ENCODE data around the gene RAMP1.
"Not testable (repeated sequence)": the region's sequence is repeated elsewhere in the genome, so short reads cannot be mapped to it uniquely, and the experiment has no call there.

RAMP1 gene

DNA sequence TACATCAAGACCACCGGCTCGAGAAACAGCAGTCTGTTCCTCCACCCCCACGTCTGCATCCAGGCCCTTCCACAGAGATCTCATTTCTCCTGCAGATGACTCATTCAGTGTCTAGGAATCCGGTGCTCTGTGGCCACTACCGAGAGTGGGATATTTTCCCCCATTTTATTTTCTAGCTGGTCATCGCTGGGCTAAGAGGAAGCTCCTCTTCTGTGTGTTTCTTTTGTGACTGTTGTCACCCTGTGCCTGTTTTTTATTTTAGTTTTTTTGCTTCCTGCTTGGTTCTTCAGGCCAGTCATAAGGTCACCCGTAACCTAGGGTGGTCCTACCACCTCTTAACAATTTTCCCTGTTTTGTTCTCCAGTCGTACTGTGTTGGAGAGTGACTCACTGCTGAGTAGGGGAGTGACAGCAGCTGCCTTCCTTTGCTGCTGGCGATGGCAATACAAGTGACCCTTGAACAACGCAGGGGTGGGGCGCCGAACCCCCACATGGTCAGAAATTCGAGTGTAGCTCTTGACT lies 6.7 kb downstream of the RAMP1 start:
- Histone ChIP-seq H3K36me3 (ENCODE audit: control insufficient read depth, insufficient read depth, low read length) (no peaks in the 10 kb centered on the region), H3K27me3 (replicated peaks; ENCODE audit: control insufficient read depth, insufficient read depth, low read length) (no peaks in the 10 kb centered on the region; the same call in 1 of the 2 replicates), H3K4me3 (replicated peaks; ENCODE audit: low read depth, low read length) (no peak overlapping the region)
- no peak for DNase-seq (ENCODE audit: extremely low read depth, insufficient read length)
- TF ChIP-seq, protein P1, sequence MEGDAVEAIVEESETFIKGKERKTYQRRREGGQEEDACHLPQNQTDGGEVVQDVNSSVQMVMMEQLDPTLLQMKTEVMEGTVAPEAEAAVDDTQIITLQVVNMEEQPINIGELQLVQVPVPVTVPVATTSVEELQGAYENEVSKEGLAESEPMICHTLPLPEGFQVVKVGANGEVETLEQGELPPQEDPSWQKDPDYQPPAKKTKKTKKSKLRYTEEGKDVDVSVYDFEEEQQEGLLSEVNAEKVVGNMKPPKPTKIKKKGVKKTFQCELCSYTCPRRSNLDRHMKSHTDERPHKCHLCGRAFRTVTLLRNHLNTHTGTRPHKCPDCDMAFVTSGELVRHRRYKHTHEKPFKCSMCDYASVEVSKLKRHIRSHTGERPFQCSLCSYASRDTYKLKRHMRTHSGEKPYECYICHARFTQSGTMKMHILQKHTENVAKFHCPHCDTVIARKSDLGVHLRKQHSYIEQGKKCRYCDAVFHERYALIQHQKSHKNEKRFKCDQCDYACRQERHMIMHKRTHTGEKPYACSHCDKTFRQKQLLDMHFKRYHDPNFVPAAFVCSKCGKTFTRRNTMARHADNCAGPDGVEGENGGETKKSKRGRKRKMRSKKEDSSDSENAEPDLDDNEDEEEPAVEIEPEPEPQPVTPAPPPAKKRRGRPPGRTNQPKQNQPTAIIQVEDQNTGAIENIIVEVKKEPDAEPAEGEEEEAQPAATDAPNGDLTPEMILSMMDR (IDR thresholded peaks at IDR 0.05; ENCODE audit: insufficient read depth, low read length, poor library complexity, severe bottlenecking) = no peak

DNA sequence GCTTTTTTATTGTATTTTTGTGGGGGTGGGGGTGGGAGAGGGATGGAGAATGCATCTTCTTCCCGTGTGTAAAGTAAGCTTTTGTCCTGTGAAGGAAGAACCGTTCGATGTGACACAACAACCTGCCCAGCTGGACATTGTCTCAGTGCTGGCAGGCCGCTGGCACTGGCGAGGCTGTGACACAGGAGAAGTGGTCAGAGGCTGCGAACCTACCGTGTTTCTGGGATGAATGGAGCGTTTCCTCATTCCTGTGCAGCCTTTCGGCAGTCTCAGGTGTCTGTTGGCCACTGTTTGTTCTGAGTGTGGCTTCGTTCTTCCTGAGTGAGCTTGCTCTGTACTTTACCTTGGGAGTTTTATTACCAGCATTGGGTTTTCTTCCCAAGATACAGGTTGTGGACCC lies 8.0 kb downstream of the RAMP1 start:
- no peaks in the 10 kb centered on the region for H3K27me3 ChIP-seq (replicated peaks; ENCODE audit: control insufficient read depth, insufficient read depth, low read length)
- H3K36me3 ChIP-seq (ENCODE audit: control insufficient read depth, insufficient read depth, low read length) = no peaks in the 10 kb centered on the region
- TF ChIP-seq, protein P1 (IDR thresholded peaks at IDR 0.05; ENCODE audit: insufficient read depth, low read length, poor library complexity, severe bottlenecking) = no peak
- no peak for DNase-seq (ENCODE audit: extremely low read depth, insufficient read length)
- no peak overlapping the region for H3K4me3 ChIP-seq (replicated peaks; ENCODE audit: low read depth, low read length)

DNA sequence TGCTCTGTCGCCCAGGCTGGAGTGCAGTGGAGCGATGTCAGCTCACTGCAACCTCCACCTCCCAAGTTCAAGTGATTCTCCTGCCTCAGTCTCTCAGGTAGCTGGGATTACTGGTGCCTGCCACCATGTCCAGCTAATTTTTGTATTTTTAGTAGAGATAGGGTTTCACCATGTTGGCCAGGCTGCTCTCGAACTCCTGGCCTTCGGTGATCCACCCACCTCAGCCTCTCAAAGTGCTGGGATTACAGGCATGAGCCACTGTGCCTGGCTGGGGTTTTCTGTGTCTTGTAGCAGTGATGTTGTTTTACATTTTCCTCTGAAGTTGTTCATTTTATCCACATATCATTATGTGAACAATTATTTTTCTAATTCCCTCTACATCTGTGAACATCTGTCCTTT lies 8.7 kb downstream of the RAMP1 start:
- H3K27me3 ChIP-seq (replicated peaks; ENCODE audit: control insufficient read depth, insufficient read depth, low read length); H3K36me3 ChIP-seq (ENCODE audit: control insufficient read depth, insufficient read depth, low read length); DNase-seq (ENCODE audit: extremely low read depth, insufficient read length); H3K4me3 ChIP-seq (replicated peaks; ENCODE audit: low read depth, low read length): not testable (repeated sequence)

DNA sequence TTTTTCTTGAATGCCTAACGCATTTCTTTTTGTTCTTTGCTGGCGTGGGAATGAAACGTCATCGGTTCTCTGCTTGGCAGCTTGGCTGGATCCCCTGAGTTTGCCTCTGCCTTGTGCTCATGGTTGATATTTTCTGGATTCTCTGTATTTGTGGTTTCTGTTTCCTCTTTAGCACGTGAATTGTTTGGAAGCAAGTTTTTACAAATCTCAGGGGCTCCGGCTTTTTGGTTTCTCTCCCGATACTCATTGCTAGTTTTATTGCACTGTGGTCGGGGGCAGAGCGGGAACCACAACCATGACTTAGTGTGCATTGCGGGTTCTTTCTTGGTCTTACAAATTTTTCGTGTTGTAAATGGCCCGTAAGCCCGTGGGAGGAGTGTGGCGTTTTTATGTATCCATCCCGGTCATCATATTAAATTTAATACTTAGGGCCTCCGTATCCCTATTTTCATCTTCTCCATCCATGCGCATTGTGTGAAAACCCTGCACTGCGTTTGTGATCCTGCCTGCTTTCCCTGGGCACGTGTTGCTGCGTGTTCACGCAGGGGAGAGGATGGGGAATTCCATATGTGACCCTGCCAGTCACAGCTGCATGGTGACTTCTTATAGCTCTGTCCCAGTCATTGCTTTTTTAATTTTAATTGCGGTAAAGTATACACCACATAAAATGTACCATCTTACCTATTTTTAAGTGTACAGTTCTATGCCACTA lies 9.4 kb downstream of the RAMP1 start:
- Histone ChIP-seq H3K36me3 (ENCODE audit: control insufficient read depth, insufficient read depth, low read length) (no peaks in the 10 kb centered on the region), H3K27me3 (replicated peaks; ENCODE audit: control insufficient read depth, insufficient read depth, low read length) (no peaks in the 10 kb centered on the region; the same call in 1 of the 2 replicates), H3K4me3 (replicated peaks; ENCODE audit: low read depth, low read length) (no peak overlapping the region; the same call in 1 of the 2 replicates)
- no peak for DNase-seq (ENCODE audit: extremely low read depth, insufficient read length)
- TF ChIP-seq, protein P1 (IDR thresholded peaks at IDR 0.05; ENCODE audit: insufficient read depth, low read length, poor library complexity, severe bottlenecking) = no peak

DNA sequence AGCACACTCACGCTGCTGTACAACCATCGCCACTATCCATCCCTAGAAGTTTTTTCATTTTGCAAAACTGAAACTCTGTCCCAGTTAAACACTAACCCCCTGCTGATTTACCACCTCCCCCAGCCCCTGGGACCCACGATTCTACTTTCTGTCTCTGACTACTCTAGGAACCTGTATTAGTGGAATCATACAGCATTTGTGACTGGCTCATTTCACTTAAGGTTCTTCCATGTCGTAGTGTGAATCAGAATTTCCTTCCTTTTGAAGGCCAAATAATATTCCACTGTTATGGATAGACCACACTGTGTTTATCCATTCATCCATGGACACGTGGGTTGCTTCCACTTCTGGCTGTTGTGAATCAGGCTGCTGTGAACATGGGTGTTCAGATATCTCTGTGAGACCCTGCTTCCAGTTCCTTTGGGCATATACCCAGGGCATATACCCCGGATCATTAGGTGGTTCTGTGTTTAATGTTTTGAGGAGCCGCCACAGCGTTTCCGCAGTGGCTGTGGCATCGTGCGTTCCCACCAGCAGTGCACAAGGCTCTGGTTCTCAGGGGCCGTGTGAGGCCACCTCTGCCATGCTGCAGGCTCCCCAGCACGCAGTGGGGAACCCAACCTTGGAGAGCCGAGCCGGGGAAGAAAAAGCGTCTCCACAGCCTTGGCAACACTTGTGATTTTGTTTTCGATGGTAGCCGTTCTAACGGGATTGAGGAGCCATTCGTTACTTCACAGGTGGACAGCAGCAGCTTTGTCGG lies 10.1 kb downstream of the RAMP1 start:
- no peaks in the 10 kb centered on the region for H3K36me3 ChIP-seq (ENCODE audit: control insufficient read depth, insufficient read depth, low read length)
- DNase-seq (ENCODE audit: extremely low read depth, insufficient read length) = no peak
- TF ChIP-seq, protein P1 (IDR thresholded peaks at IDR 0.05; ENCODE audit: insufficient read depth, low read length, poor library complexity, severe bottlenecking) = no peak
- H3K27me3 ChIP-seq (replicated peaks; ENCODE audit: control insufficient read depth, insufficient read depth, low read length) = no peaks in the 10 kb centered on the region; the same call in 1 of the 2 replicates
- no peak overlapping the region for H3K4me3 ChIP-seq (replicated peaks; ENCODE audit: low read depth, low read length)

DNA sequence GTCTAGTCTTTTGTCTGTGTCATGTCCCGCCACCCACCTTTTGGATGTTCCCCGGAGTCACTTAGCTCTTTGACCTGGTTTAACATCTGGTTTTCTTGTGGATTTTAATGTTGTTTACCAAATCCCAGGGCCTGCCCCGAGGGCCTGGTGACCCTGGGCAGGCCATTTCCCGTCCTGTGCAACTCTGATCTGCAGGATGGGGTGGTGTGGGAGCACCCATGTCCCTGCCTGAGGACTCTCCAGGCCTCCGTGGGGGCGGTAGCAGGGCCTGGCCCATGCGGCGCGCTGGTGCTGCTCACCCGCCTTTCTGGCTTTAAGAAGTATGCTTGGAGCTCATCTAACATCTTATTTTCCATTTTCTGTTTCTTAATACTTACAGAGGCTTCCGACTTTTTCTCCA lies 10.7 kb downstream of the RAMP1 start:
- H3K36me3 ChIP-seq (ENCODE audit: control insufficient read depth, insufficient read depth, low read length) = no peaks in the 10 kb centered on the region
- no peaks in the 10 kb centered on the region; the same call in 1 of the 2 replicates for H3K27me3 ChIP-seq (replicated peaks; ENCODE audit: control insufficient read depth, insufficient read depth, low read length)
- DNase-seq (ENCODE audit: extremely low read depth, insufficient read length) = no peak
- no peak overlapping the region for H3K4me3 ChIP-seq (replicated peaks; ENCODE audit: low read depth, low read length)
- TF ChIP-seq, protein P1 (IDR thresholded peaks at IDR 0.05; ENCODE audit: insufficient read depth, low read length, poor library complexity, severe bottlenecking) = no peak
